ENCODE results near the gene ADAMTS12. TPM values are rescaled to one million over a fixed set of nuclear protein-coding genes. Genes with fewer than 3 reads are reported as not detected.

Gene ADAMTS12
- total RNA-seq, 2 donors from 2014 or later: 2.3 to 8.9 TPM

DNA sequence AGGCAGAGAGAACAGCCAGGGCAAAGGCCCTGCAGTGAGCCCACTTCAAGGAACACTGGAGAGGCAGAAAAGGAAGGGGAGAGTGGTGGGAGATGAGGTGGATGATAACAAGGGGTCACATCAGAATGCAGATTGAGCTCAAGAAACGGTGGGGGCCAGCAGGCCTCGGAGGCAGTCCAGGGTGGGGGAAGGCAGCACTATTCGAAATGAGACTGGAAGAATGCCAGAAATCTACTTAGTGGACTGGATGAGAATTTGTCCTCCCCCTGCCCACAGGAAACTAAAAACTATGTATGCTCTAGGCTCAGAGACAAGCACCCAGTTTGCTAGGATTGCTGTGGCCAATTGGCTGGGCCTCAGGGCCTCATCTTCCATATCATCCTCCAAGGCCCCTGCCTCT lies 148.7 kb downstream of the ADAMTS12 start:
- no peak for TF ChIP-seq POLR2A (IDR thresholded peaks at IDR 0.05)
- TF ChIP-seq, protein P1, sequence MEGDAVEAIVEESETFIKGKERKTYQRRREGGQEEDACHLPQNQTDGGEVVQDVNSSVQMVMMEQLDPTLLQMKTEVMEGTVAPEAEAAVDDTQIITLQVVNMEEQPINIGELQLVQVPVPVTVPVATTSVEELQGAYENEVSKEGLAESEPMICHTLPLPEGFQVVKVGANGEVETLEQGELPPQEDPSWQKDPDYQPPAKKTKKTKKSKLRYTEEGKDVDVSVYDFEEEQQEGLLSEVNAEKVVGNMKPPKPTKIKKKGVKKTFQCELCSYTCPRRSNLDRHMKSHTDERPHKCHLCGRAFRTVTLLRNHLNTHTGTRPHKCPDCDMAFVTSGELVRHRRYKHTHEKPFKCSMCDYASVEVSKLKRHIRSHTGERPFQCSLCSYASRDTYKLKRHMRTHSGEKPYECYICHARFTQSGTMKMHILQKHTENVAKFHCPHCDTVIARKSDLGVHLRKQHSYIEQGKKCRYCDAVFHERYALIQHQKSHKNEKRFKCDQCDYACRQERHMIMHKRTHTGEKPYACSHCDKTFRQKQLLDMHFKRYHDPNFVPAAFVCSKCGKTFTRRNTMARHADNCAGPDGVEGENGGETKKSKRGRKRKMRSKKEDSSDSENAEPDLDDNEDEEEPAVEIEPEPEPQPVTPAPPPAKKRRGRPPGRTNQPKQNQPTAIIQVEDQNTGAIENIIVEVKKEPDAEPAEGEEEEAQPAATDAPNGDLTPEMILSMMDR (IDR thresholded peaks at IDR 0.05): no peak
- ATAC-seq: no peak
- no peaks in the 10 kb centered on the region for H3K27me3 ChIP-seq
- H3K36me3 ChIP-seq (replicated peaks in 1 of 2; ENCODE audit: insufficient read depth in 1 of 2, low read depth in 2 of 2): no peaks in the 10 kb centered on the region
- DNase-seq: no peak
- intact Hi-C loops (cut with DNase I): no loop called here
- H3K4me3 ChIP-seq: no peak overlapping the region
- H3K9me3 ChIP-seq: no peaks in the 10 kb centered on the region
- 51 to 70% methylated on average over 3 of the region's 3 CpGs for WGBS, 2 donors
- H3K4me1 ChIP-seq: no peaks in the 10 kb centered on the region
- H3K27ac ChIP-seq: no peak overlapping the region

DNA sequence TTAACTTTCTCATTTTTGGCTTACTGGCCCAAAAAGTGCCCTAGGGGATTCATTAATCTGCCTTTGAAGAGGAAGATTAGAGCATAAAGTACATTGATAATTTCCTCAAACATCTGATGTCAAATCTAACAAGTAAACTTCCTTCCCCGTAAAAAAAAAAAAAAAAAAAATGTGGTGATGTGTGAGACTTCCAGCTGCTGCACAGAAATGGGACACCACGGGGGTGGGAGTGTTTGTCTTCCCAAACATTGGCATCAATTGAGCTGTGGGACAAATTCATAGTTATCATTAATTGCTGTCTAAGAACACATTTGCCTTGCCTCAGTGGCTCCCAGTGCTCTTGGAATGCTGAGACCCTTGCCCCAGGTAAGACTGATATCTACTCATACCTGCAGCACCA lies 149.6 kb downstream of the ADAMTS12 start:
- Histone ChIP-seq H3K27me3 (no peaks in the 10 kb centered on the region), H3K9me3 (no peaks in the 10 kb centered on the region), H3K4me3 (no peak overlapping the region), H3K4me1 (no peaks in the 10 kb centered on the region), H3K36me3 (replicated peaks in 1 of 2; ENCODE audit: insufficient read depth in 1 of 2, low read depth in 2 of 2) (no peaks in the 10 kb centered on the region), H3K27ac (no peak overlapping the region)
- WGBS, 2 donors: 21 to 32% methylated on average over 2 of the region's 2 CpGs
- intact Hi-C loops (cut with DNase I): no loop called here
- no peak for DNase-seq
- TF ChIP-seq, protein P1 (IDR thresholded peaks at IDR 0.05): no peak
- no peak for TF ChIP-seq POLR2A (IDR thresholded peaks at IDR 0.05)
- ATAC-seq: no peak

DNA sequence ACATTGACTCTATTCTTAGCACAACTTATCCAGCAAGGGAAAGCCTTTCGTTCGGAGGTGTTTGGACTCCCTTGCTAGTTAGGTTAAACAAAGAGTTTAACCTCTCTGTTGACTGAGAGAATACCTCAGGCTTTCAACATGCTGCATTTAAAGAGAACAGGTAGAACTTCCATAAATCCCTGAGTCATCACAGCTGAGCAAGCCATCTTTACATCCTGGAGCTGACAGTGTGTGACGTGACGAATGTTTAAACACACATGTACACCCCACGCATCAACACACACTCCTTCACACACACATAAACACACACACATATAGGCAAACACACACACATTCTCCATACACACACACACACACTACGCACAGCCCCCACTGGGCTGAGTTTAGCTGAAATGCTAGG lies 152.8 kb downstream of the ADAMTS12 start:
- Histone ChIP-seq H3K27ac (no peak overlapping the region), H3K27me3 (no peaks in the 10 kb centered on the region), H3K4me3 (no peak overlapping the region), H3K9me3 (no peaks in the 10 kb centered on the region), H3K36me3 (replicated peaks in 1 of 2; ENCODE audit: insufficient read depth in 1 of 2, low read depth in 2 of 2) (no peaks in the 10 kb centered on the region), H3K4me1 (no peaks in the 10 kb centered on the region)
- DNase-seq: no peak
- WGBS, 2 donors: 67 to 73% methylated on average over 6 of the region's 6 CpGs
- intact Hi-C loops (cut with DNase I): no loop called here
- TF ChIP-seq POLR2A (IDR thresholded peaks at IDR 0.05): no peak
- TF ChIP-seq, protein P1 (IDR thresholded peaks at IDR 0.05): no peak
- ATAC-seq: no peak

DNA sequence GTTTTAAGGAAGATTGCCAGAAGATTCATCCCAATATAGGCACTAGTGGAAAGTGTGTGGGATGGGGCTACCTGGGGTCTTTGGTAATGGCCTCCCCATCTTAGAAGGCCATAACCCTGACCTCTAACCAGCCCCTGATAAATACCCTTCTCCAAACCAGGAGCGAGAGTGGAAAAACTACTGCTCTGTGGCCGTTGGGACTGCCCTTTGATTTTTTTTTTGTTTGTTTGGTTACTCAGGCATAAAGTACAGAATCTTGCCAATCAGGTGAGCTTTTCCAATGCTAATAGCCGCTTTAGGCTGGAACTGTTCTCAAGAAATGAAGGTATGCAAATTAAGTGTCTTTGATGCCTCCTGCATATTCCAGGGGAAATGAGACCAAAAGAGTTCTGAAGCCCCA lies 153.7 kb downstream of the ADAMTS12 start:
- H3K4me1 ChIP-seq: no peaks in the 10 kb centered on the region
- H3K27me3 ChIP-seq: no peaks in the 10 kb centered on the region
- H3K4me3 ChIP-seq: no peak overlapping the region
- H3K9me3 ChIP-seq: no peaks in the 10 kb centered on the region
- intact Hi-C loops (cut with DNase I): no loop called here
- TF ChIP-seq POLR2A (IDR thresholded peaks at IDR 0.05): no peak
- TF ChIP-seq, protein P1 (IDR thresholded peaks at IDR 0.05): no peak
- no peak overlapping the region for H3K27ac ChIP-seq
- ATAC-seq (no peak), DNase-seq (no peak)
- 23 to 24% methylated on average over 3 of the region's 3 CpGs for WGBS, 2 donors
- no peaks in the 10 kb centered on the region for H3K36me3 ChIP-seq (replicated peaks in 1 of 2; ENCODE audit: insufficient read depth in 1 of 2, low read depth in 2 of 2)

- Histone ChIP-seq H3K4me3 (no peak overlapping the region), H3K4me1 (no peaks in the 10 kb centered on the region), H3K36me3 (replicated peaks in 1 of 2; ENCODE audit: insufficient read depth in 1 of 2, low read depth in 2 of 2) (no peaks in the 10 kb centered on the region), H3K27me3 (no peaks in the 10 kb centered on the region), H3K27ac (no peak overlapping the region), H3K9me3 (no peaks in the 10 kb centered on the region)
- 58 to 67% methylated on average over 2 of the region's 2 CpGs for WGBS, 2 donors
- DNase-seq (no peak), ATAC-seq (no peak)
- TF ChIP-seq, protein P1 (IDR thresholded peaks at IDR 0.05): no peak
- intact Hi-C loops (cut with DNase I): no loop called here
Observed at GRCh38 chr5:33737697-33738096, 154.1 kb downstream of the ADAMTS12 start.

Data from body of pancreas (tissue), 4 donors.